GM12864 (cell line): ENCODE results near the gene XRCC5.

Experiments used
- DNase-seq: peaks from one replicate; pipeline ENCODE4 v3.0.0-alpha.2; 2011; ENCODE audit warnings: low read depth
- H3K4me3 ChIP-seq: 2 replicates; pipeline ENCODE4 v1.5.1; 2011; ENCODE audit warnings: mild to moderate bottlenecking, low read depth, low read length, control low read depth
- TF ChIP-seq, protein P1 (sequence below): IDR thresholded peaks from 2 replicates; pipeline ENCODE4 v1.5.1; 2011; ENCODE audit warnings: low read depth, mild to moderate bottlenecking, moderate library complexity, low read length, control low read depth, inconsistent platforms; ENCODE audit errors: missing control alignments

Gene XRCC5

DNA sequence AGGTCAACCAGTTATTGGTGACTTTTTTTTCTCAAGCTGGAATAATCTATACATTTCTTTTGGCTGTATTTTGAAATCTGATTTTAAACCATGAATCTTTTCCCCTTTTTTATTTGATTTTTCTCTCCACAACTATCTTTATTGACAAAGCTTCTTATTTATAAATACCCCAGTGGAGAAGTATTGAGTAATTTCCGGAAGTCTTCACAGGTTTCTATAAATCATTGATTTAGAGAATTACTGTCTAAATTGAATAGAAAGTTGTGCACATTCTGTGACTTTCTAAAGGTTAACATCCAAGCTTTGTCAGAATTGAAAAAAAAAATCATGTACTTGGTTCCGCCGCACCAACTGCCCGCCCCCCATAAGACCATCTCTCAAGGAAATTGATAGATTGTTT lies 39.8 kb downstream of the XRCC5 start:
- no peak overlapping the region for H3K4me3 ChIP-seq
- DNase-seq = no peak
- TF ChIP-seq, protein P1, sequence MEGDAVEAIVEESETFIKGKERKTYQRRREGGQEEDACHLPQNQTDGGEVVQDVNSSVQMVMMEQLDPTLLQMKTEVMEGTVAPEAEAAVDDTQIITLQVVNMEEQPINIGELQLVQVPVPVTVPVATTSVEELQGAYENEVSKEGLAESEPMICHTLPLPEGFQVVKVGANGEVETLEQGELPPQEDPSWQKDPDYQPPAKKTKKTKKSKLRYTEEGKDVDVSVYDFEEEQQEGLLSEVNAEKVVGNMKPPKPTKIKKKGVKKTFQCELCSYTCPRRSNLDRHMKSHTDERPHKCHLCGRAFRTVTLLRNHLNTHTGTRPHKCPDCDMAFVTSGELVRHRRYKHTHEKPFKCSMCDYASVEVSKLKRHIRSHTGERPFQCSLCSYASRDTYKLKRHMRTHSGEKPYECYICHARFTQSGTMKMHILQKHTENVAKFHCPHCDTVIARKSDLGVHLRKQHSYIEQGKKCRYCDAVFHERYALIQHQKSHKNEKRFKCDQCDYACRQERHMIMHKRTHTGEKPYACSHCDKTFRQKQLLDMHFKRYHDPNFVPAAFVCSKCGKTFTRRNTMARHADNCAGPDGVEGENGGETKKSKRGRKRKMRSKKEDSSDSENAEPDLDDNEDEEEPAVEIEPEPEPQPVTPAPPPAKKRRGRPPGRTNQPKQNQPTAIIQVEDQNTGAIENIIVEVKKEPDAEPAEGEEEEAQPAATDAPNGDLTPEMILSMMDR = no peak

DNA sequence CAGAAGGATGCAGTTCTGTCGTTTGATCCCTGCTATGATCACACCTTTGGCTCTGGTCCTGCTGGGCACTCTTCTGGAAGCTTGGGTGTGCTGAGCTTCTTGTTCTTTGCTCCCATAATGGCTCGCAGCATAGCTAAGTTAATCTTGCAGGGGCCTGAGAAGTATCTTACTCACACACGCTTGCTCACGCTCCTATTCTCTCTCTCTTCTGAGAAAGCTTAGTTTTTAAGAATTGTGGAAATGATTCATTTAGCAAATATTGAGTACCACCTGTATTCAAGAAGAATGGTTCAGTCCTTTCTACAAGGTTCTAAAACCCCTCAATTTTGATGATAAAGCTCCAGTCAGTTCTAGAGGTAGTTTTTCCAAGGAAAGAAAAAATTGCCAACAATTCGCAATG lies 40.6 kb downstream of the XRCC5 start:
- TF ChIP-seq, protein P1 = no peak
- H3K4me3 ChIP-seq = no peak overlapping the region
- DNase-seq = no peak

GRCh38 chr2:216151313-216152025 lies 42.3 kb downstream of the XRCC5 start:
- H3K4me3 ChIP-seq = no peak overlapping the region
- TF ChIP-seq, protein P1 = no peak
- DNase-seq = no peak

DNA sequence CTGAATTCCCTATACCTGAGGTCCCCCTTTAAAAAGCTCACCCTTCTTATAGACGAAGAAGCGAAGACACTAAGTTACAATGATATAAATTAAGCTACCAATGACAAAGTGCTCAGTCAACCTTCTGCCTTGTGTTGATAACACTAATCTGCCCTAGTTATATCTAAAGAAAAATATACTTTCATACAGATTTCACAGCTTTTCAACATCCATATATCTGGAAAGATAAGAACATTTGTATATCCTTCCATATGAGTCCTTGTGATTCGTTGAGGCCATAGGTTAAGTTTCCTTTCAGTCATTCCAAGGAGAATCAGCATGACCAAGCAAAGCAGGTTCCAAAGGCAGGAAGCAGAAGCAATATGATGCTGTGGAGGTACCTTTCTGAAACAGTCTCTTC lies 46.8 kb downstream of the XRCC5 start:
- TF ChIP-seq, protein P1 = no peak
- H3K4me3 ChIP-seq = no peak overlapping the region
- no peak for DNase-seq

DNA sequence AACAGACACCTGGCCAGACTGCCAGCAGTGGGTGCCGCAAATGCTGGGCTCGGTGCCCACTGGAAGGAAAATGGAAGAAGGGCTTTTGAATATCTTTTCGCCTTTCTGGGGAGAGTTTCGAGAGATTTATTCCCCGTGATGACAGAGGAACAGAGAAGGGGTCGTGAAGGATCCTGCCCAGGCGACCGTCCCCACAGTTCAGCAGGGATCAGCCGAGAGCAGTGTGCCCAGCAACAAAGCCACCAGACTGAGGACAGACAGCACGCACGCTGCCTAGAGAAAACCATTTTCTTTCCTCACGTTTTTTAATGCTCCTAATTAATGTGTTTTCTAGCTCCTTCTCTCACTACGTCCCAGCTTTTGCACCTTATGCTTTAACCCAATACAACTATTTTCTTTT lies 47.7 kb downstream of the XRCC5 start:
- DNase-seq = no peak
- no peak overlapping the region for H3K4me3 ChIP-seq
- TF ChIP-seq, protein P1 = no peak

- TF ChIP-seq, protein P1 = no peak
- H3K4me3 ChIP-seq = no peak overlapping the region
- DNase-seq = no peak
Observed at GRCh38 chr2:216159144-216159543, 50.0 kb downstream of the XRCC5 start.

DNA sequence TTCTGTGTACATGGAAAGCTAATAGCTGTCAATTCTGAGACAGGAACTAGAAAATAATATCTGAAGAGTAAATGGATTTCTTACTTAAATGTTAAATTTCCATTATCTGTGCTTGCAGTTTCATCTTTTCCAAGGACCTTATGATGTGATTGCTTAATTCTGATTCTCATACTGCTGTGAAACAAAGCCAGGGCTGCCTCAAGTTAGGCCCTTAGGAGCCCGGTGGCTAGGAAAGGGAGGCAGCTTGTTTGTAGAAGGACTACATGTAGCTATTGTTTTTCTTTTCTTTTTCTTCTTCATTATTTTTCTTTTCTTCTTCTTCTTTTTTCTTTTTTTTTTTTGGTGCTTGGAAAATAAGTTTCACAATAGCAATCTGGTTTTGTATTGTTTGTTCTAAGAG lies 50.5 kb downstream of the XRCC5 start:
- TF ChIP-seq, protein P1 = no peak
- H3K4me3 ChIP-seq = no peak overlapping the region

More for the DNA sequence above, 50.5 kb downstream of the XRCC5 start:
- DNase-seq = no peak
